NCI-H82 (cell line): ENCODE data around the gene SHISA9.

ENCODE experiments used
- DNase-seq: peaks from one replicate; lab custom pipeline; 2025; lab: John Stamatoyannopoulos, UW

SHISA9 gene

GRCh38 chr16:13264749-13265552 lies 363.6 kb downstream of the SHISA9 start:
- DNase-seq = no peak

GRCh38 chr16:13269359-13269758 lies 368.0 kb downstream of the SHISA9 start:
- DNase-seq = no peak

- DNase-seq = no peak
These were observed 368.6 kb downstream of the SHISA9 start for GRCh38 chr16:13269905-13270528.

GRCh38 chr16:13270602-13271001 lies 369.2 kb downstream of the SHISA9 start:
- no peak for DNase-seq

GRCh38 chr16:13289515-13289914 lies 388.1 kb downstream of the SHISA9 start:
- DNase-seq = no peak
